Upper lobe of left lung (tissue), 6 donors: ENCODE measurements around the gene IL4R. TPM values are rescaled to one million over a fixed set of nuclear protein-coding genes. Genes with fewer than 3 reads are reported as not detected.
A peak's percentile ranks its signal among the peaks of the same experiment; 100 is the strongest.

Experiments used
- ATAC-seq, 2 donors: fragments of 200-7000 bp; cut with Tn5 transposase; one replicate each; pipeline ENCODE4 v1.9.1; 2022; ENCODE audit warnings: mild to moderate bottlenecking in 2 of 2, moderate library complexity in 2 of 2; ENCODE audit not compliant: low FRiP score in 2 of 2
- DNase-seq, 2 donors: peaks; one replicate each; pipeline ENCODE4 v3.0.0-alpha.2; 2019 to 2020
- H3K27ac ChIP-seq, 4 donors: fragments of 200-600 bp; sonication (generic); one replicate each; pipeline ENCODE4 v1.5.1; 2016 to 2019
- H3K27me3 ChIP-seq, 4 donors: fragments of 200-600 bp; sonication (generic); one replicate each; pipeline ENCODE4 v1.5.1; 2017 to 2019
- H3K36me3 ChIP-seq, 4 donors: fragments of 200-600 bp; sonication (generic); one replicate each; pipeline ENCODE4 v1.5.1; 2016 to 2019
- H3K4me1 ChIP-seq, 4 donors: fragments of 200-600 bp; sonication (generic); one replicate each; pipeline ENCODE4 v1.5.1; 2018 to 2019
- H3K4me3 ChIP-seq, 4 donors: fragments of 200-600 bp; sonication (generic); one replicate each; pipeline ENCODE4 v1.5.1; 2017 to 2019; ENCODE audit warnings: mild to moderate bottlenecking in 2 of 4, moderate library complexity in 1 of 4
- H3K9me3 ChIP-seq, 4 donors: fragments of 200-600 bp; sonication (generic); one replicate each; pipeline ENCODE4 v1.5.1; 2018 to 2019
- EP300 ChIP-seq, 4 donors: sonication (generic); formaldehyde crosslinking; IDR thresholded peaks; one replicate each; pipeline ENCODE4 v1.5.1; 2017; ENCODE audit warnings: antibody characterized with exemption in 4 of 4, control low read depth in 2 of 4
- POLR2A ChIP-seq, 4 donors: fragments of 450-650 bp; IDR thresholded peaks; one replicate each; pipeline ENCODE4 v1.5.1; 2016 to 2017; ENCODE audit warnings: antibody characterized with exemption in 4 of 4, mild to moderate bottlenecking in 2 of 4
- POLR2AphosphoS5 ChIP-seq, 2 donors: sonication (generic); formaldehyde crosslinking; IDR thresholded peaks; one replicate each; pipeline ENCODE4 v1.5.1; 2017; ENCODE audit warnings: antibody characterized with exemption in 2 of 2
- WGBS, 2 donors: methylation state at CpG; one replicate each; pipeline ENCODE4 v1.1.5; 2017 to 2018; 5-methylcytosine and 5-hydroxymethylcytosine counted together
- total RNA-seq, 6 donors: library from RNA; depleted of rRNA in 4 of 6; stranded (reverse); fragments of >200 nt in 4 of 6; gene quantifications; one replicate each; pipeline versions ENCODE4 v1.1.0 to v1.2.1, GENCODE V29; 2016 to 2021
- TF ChIP-seq, protein P1 (sequence below), 6 experiments: fragments of 450-650 bp in 4 of 6; fragments of 200-600 bp in 2 of 6; sonication (generic) in 2 of 6; IDR thresholded peaks; one replicate each; pipeline ENCODE4 v1.5.1; 2016 to 2019; ENCODE audit warnings: antibody characterized with exemption in 6 of 6
- donor health status: DM: no; HTN: no; CAD: no; lungs with moderate emphysema.
- donor health status: DM: no; HTN: yes; CAD: no; lungs with severe emphysema.

The IL4R gene
- total RNA-seq, 6 donors from 2014 or later, result 87.0 to 202 (median 153) TPM

DNA sequence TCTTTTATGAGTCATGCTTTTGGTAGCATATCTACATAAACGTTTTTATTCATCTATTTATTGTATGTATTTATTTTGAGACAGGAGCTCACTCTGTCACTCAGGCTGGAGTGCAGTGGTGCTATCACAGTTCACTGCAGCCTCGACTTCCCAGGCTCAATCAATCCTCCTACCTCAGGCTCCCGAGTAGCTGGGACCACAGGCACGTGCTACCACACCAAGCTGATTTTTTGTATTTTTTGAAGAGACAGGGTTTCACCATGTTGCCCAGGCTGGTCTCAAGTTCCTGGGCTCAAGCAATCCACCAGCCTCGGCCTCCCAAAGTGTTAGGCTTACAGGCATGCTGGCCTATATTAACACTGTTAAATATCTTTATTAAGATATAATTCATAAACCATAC, 20.4 kb upstream of the IL4R start:
- H3K27ac ChIP-seq, result no peak overlapping the region
- TF ChIP-seq POLR2AphosphoS5 (IDR thresholded peaks at IDR 0.05) (no peak), POLR2A (IDR thresholded peaks at IDR 0.05) (no peak), EP300 (IDR thresholded peaks at IDR 0.05) (no peak)
- TF ChIP-seq, protein P1, sequence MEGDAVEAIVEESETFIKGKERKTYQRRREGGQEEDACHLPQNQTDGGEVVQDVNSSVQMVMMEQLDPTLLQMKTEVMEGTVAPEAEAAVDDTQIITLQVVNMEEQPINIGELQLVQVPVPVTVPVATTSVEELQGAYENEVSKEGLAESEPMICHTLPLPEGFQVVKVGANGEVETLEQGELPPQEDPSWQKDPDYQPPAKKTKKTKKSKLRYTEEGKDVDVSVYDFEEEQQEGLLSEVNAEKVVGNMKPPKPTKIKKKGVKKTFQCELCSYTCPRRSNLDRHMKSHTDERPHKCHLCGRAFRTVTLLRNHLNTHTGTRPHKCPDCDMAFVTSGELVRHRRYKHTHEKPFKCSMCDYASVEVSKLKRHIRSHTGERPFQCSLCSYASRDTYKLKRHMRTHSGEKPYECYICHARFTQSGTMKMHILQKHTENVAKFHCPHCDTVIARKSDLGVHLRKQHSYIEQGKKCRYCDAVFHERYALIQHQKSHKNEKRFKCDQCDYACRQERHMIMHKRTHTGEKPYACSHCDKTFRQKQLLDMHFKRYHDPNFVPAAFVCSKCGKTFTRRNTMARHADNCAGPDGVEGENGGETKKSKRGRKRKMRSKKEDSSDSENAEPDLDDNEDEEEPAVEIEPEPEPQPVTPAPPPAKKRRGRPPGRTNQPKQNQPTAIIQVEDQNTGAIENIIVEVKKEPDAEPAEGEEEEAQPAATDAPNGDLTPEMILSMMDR (IDR thresholded peaks at IDR 0.05), result no peak
- H3K9me3 ChIP-seq, result no peaks in the 10 kb centered on the region
- ATAC-seq, result no peak
- H3K4me3 ChIP-seq, result no peak overlapping the region
- WGBS, 2 donors, result 69 to 79% methylated on average over 5 of the region's 5 CpGs
- H3K4me1 ChIP-seq, result no peaks in the 10 kb centered on the region
- H3K27me3 ChIP-seq, result no peaks in the 10 kb centered on the region
- no peaks in the 10 kb centered on the region for H3K36me3 ChIP-seq
- DNase-seq, result no peak

DNA sequence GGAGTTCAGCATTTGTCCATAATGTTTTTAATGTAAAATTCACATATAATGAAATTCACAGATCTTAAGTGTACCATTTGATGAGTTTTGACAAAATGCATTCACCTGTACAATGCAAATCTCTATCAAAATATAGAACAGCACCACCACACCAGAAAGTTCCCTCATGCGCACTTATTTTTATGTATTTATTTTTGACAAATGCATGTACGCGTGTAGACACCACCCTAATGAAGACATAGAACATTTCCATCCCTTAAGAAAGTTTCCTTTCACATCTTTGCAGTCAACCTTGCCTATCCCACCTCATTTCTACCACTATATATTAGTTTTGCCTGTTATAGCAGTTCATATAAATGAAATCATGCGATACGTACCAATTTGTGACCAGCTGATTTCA, 15.6 kb upstream of the IL4R start:
- Histone ChIP-seq H3K4me1 (no peaks in the 10 kb centered on the region), H3K27me3 (no peaks in the 10 kb centered on the region), H3K9me3 (no peaks in the 10 kb centered on the region), H3K36me3 (no peaks in the 10 kb centered on the region), H3K27ac (no peak overlapping the region), H3K4me3 (no peak overlapping the region)
- 97 to 98% methylated on average over 5 of the region's 5 CpGs for WGBS, 2 donors
- ATAC-seq (no peak), DNase-seq (no peak)
- TF ChIP-seq POLR2AphosphoS5 (IDR thresholded peaks at IDR 0.05) (no peak), EP300 (IDR thresholded peaks at IDR 0.05) (no peak), POLR2A (IDR thresholded peaks at IDR 0.05) (no peak)
- TF ChIP-seq, protein P1 (IDR thresholded peaks at IDR 0.05), result no peak

DNA sequence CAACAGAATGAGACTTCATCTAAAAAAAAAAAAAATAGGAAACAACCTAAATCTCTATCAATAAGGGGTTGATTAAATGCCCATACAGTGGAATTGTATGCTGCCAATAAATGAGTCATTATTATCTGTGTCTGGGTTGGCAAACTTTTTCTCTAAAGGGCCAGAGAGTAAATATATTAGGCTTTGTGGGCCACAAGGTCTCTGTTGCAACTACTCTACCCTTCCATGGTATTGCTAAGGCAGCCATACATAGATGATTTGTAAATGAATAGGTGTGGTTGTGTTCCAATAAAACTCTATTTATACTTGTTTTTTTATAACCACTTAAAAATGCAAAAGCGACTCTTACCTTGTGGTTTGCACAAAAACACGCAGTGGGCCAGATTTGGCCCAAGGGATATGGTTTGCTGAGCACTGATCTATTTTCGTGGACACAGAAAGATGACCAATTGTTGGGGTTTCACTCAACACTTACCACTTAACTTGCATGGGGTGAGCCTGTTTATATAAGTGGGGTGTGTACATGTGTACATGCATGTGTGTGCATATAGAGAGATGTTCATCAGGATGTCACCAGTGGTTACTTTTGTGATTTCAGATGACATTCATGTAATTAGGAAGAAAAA, 12.4 kb upstream of the IL4R start:
- no peaks in the 10 kb centered on the region for H3K36me3 ChIP-seq
- DNase-seq (no peak), ATAC-seq (no peak)
- no peak overlapping the region for H3K27ac ChIP-seq
- no peaks in the 10 kb centered on the region for H3K27me3 ChIP-seq
- peaks cover 0 to 22% (median 14%) of the 10 kb centered on the region in 4 donors for H3K4me1 ChIP-seq
- no peak overlapping the region for H3K4me3 ChIP-seq
- 95 to 97% methylated on average over 3 of the region's 3 CpGs for WGBS, 2 donors
- no peaks in the 10 kb centered on the region for H3K9me3 ChIP-seq
- no peak for TF ChIP-seq POLR2AphosphoS5 (IDR thresholded peaks at IDR 0.05)

GRCh38 chr16:27302126-27302525, 11.6 kb upstream of the IL4R start:
- WGBS, 2 donors, result 92% methylated on average over 3 of the region's 3 CpGs
- TF ChIP-seq EP300 (IDR thresholded peaks at IDR 0.05) (no peak), POLR2AphosphoS5 (IDR thresholded peaks at IDR 0.05) (no peak), POLR2A (IDR thresholded peaks at IDR 0.05) (no peak)
- TF ChIP-seq, protein P1 (IDR thresholded peaks at IDR 0.05), result no peak
- H3K36me3 ChIP-seq, result no peaks in the 10 kb centered on the region
- H3K4me1 ChIP-seq, result peaks cover 0 to 22% (median 14%) of the 10 kb centered on the region in 4 donors
- no peak overlapping the region for H3K27ac ChIP-seq
- DNase-seq (no peak), ATAC-seq (no peak)
- H3K9me3 ChIP-seq, result no peaks in the 10 kb centered on the region
- H3K4me3 ChIP-seq, result no peak overlapping the region
- no peaks in the 10 kb centered on the region for H3K27me3 ChIP-seq

DNA sequence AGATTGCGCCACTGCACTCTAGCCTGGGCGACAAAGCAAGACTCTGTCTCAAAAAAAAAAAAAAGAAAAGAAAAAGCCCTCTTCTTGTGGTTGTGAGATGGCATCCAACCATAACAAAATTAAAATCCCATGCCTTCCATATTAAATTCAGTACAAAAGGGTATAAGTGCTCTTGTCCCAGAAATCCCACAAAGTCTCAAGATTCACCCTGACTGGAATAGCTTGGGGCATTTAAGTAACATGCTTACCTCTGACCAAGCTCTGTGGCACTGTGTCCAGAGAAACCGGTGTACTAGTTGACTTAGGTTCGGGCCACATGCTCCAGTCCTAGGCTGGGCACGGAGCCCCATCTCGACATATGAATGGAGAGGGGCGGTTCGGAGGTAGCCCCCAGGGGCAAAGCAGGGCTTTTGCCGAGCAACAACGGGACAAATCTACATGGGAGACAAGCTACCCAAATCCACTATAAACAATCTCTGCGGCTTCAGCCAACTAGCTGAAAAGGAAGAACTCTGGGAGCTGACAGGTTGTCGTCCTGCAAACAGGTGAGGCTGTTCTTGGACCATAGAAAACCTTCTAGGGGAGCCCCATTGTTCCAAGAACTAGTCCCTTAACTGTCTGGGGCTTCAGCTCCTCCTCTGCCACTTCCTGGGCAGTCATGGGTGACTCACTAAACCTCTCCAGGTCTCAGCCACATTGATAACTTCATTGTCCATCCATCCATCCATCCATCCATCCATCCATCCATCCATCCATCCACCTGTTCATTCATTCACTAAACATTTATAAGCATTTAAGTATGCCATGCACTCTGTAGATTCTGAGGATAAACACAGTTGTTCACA, 10.3 kb upstream of the IL4R start:
- no peaks in the 10 kb centered on the region for H3K36me3 ChIP-seq

More for the DNA sequence above, 10.3 kb upstream of the IL4R start:
- no peaks in the 10 kb centered on the region for H3K9me3 ChIP-seq
- TF ChIP-seq POLR2A (IDR thresholded peaks at IDR 0.05) (no peak), EP300 (IDR thresholded peaks at IDR 0.05) (no peak), POLR2AphosphoS5 (IDR thresholded peaks at IDR 0.05) (no peak)
- TF ChIP-seq, protein P1 (IDR thresholded peaks at IDR 0.05), result no peak
- 85 to 89% methylated on average over 12 of the region's 12 CpGs for WGBS, 2 donors
- H3K4me3 ChIP-seq, result no peak overlapping the region
- DNase-seq (peak in 1 of 2 donors; percentile 11), ATAC-seq (no peak)
- peaks cover 0 to 22% (median 14%) of the 10 kb centered on the region in 4 donors for H3K4me1 ChIP-seq
- H3K27ac ChIP-seq, result no peak overlapping the region
- no peaks in the 10 kb centered on the region for H3K27me3 ChIP-seq
